CD4-positive, alpha-beta T cell treated with Interleukin-2 at 100 ng/mL for 4 hours (primary cell): ENCODE data around the gene MYBBP1A.
"Not testable (repeated sequence)": the region's sequence is repeated elsewhere in the genome, so short reads cannot be mapped to it uniquely, and the experiment has no call there.

Experiments
- DNase-seq: peaks from one replicate; pipeline ENCODE4 v3.0.0-alpha.2; 2020; ENCODE audit warnings: low spot score

The MYBBP1A gene, protein sequence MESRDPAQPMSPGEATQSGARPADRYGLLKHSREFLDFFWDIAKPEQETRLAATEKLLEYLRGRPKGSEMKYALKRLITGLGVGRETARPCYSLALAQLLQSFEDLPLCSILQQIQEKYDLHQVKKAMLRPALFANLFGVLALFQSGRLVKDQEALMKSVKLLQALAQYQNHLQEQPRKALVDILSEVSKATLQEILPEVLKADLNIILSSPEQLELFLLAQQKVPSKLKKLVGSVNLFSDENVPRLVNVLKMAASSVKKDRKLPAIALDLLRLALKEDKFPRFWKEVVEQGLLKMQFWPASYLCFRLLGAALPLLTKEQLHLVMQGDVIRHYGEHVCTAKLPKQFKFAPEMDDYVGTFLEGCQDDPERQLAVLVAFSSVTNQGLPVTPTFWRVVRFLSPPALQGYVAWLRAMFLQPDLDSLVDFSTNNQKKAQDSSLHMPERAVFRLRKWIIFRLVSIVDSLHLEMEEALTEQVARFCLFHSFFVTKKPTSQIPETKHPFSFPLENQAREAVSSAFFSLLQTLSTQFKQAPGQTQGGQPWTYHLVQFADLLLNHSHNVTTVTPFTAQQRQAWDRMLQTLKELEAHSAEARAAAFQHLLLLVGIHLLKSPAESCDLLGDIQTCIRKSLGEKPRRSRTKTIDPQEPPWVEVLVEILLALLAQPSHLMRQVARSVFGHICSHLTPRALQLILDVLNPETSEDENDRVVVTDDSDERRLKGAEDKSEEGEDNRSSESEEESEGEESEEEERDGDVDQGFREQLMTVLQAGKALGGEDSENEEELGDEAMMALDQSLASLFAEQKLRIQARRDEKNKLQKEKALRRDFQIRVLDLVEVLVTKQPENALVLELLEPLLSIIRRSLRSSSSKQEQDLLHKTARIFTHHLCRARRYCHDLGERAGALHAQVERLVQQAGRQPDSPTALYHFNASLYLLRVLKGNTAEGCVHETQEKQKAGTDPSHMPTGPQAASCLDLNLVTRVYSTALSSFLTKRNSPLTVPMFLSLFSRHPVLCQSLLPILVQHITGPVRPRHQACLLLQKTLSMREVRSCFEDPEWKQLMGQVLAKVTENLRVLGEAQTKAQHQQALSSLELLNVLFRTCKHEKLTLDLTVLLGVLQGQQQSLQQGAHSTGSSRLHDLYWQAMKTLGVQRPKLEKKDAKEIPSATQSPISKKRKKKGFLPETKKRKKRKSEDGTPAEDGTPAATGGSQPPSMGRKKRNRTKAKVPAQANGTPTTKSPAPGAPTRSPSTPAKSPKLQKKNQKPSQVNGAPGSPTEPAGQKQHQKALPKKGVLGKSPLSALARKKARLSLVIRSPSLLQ (N-terminal part only)

DNA sequence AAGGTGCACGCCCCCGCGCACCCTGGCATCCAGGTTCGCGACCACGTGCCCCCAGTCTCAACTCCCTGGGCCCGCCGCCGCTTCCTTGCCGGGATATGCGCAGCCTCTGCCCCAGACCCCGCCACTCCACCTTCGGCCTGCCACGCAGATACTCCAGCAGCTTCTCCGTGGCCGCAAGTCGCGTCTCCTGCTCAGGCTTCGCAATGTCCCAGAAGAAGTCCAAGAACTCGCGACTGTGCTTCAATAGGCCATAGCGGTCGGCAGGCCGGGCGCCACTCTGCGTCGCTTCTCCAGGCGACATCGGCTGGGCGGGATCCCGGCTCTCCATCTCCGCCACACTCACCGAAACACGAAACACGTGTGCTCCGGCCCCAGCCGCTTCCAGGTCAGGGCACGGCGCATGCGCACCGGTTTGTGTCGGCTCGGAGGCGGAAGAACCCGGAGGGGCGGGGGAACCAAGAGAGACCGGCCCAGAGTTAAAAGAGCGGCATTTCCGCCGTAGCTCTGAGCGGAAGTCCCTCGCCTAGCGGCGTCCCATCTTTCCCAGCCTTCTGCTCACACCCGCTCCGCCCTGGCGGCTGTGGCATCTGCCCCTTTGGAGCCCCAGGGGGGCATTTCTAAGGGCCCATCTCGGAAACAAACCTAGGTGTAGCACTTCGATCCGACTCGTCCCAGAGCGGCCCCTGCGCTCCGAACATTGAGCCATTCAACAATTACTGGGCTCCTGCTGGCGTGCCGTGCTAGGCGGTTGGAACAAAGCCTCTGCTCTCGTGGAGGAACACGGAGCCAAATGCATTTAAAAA, at the start of gene MYBBP1A:
MYBBP1A (minus strand) TSS at position 388 of the 803 bp plus-strand sequence; CDS start at position 328, 60 bp downstream.
- DNase-seq, result peak; percentile 97

DNA sequence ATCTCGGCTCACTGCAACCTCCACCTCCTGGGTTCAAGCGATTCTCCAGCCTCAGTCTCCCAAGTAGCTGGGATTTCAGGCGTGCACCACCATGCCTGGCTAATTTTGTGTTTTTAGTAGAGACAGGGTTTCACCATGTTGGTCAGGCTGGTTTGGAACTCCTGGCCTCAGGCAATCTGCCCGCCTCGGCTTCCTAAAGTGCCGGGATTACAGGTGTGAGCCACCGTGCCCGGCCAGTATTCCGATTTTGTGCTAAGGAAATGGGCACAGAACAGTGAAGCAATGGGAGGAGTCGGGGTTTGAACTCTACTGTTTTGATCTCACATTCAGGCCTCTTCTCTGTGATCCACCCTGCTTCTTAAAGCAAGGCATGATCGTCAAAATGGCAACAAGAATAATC, 49.6 kb upstream of the MYBBP1A start:
- not testable (repeated sequence) for DNase-seq

DNA sequence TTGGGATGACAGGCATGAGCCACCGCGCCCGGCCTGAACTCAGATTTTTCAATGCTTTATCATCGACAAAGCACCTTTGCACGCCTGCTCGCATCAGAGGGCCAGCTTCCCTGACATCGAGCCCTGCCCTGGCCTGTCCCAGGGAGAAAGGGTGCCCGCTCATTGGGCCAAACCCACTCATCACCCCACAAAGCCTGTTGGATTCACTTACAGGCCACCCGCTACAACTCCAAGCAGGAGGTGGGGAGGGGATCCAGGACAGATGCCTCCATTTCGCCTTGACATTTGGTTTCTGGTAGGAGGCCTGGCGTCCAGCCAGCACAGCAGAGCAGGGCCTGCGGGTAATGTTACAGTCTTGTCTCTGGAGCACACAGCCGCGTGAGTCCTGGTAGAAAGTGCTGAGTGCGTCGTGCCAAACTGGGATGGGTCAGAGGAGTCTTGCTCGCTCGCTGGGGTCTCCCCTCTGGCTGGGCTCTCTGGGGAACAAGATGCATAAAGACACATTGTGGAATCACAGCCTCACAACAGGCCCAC, 49.0 kb upstream of the MYBBP1A start:
- DNase-seq, result no peak

DNA sequence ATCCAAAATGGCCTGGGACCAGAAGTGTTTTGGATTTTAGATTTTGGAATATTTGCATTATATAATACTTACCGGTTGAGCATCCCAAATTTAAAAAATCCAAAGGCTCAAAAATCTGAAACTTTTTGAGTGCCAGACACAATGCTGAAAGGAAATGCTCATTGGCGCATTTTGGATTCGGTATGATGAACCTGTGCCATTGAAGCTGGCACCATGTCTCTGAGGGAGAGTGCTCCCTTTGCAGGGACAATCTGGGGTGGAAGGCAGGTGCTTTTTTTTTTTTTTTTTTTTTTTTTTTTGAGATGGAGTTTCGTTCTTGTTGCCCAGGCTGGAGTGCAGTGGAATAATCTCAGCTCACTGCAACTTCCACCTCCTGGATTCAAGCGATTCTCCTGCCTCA, 46.9 kb upstream of the MYBBP1A start:
- DNase-seq, result no peak

DNA sequence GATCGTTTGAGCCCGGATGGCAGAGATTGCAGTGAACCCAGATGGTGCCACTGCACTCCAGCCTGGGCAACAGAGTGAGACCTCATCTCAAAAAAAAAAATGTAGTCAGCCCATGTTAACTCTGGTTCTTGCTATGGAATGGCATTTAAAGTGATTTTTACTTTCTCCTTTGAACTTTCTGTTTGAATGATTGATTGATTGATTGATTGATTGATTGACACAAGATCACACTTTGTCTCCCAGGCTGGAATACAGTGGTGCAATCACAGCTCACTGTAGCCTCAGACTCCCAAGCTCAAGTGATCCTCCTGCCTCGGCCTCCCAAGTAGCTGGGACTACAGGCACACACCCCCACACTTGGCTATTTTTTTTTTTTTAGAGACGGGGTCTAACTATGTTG, 46.1 kb upstream of the MYBBP1A start:
- DNase-seq, result no peak

DNA sequence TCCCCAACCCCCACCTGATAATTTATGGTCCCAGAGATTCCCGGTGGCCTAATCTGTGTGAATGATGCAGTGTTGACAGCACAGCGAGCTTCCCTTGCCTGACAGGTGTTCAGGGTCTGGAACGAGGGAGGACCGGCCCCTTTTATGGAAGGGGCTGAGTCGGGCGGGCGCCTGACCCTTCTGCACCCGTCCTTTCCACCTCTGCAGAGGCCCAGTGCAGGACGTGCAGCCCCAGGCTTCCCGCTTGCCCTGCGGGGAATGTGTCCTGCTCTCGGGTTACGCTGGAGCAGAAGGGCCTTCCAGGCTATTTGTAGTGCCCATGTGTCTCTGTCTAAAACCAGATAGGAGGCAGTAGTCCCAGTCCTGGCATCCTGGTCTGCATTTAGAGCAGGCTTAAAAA, 45.4 kb upstream of the MYBBP1A start:
- no peak for DNase-seq

DNA sequence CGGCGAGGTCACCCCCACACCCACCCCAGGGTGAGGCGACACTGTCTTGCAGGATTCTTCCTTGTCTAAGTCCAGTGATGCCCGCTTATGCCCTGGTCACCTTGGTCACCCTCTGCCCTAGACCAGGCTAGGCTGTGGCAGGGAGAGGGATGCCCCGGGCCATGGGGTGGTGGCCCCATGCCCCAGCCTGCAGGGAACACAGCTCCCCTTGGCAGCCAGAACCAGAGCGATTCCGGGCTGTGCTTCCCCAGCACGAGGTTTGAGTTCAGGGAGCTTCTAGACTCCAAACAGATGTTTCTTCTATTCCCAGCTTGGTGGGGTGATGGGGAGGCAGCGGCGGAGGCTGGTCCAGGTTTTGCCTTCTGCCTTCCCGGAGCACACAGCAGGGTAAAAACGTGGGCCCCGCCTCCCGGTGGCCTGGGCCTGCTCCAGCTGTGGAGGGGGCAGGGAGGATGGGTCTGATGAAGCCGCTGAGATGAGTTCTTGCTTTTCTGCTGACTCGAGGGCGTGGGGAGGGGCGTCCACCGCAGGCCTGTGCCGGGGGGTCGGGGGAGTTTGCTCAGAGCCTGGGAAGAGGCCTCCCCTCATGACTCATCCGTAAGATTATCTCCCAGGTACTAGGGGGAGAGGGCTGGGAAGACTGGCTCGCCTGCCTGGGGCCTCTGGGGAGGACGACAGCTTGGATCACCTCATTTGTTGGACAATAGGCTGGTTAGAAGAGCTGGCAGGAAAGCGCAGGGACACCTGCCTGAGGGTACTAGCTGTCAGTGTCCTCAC, 44.5 kb upstream of the MYBBP1A start:
- DNase-seq, result no peak

DNA sequence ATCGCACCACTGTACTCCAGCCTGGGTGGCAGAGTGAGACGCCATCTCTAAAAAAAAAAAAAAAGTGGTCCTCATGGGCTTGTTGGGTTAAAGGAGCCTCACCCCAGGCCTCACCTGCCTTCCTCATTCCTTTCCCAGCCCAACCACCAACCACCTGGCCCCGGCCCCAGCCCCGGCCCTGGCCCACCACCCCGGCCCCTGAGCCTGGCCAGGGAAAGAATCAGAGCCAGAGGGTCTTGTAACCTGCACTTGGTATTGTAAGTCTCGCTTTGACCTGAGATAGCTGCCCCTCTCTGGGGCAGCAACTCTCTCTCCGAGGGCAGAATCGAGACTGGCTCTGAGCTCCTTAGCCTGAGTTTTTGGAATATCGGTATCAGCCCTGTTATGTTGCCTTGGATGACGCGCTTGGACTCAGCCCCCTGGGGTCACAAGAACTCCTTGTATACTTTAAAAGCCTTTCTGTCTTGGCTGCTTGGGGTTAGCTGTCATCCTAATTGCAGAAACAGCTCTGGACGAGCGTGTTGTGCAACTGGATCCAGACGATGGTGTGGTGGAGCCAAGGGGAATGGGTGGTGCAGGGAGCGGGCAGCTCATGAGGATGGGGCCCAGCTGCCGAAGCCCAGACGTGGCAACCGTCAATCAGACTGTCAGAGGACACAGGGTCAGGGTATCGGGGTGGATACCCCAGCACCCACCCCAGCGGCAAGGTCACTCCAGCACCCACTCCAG, 43.8 kb upstream of the MYBBP1A start:
- no peak for DNase-seq

DNA sequence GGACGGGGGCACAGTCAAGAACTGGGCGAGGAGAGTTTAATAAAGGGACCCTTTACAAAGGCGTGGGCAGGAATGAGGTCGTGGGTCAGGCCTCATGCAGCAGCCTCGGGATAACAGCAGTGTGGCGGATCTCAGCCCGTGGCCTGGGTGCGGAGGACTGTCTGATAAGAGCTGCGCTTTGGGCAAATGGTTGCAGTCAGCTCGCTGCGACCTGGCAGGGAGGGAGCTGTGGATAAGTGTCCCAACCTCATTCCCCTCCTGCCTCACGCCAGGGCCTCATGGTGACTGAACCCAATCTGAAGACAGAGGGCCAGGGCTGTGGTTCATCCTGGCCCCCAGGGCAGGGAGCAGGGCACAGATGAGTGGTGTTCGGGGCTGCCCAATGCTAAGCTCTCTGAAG, 42.8 kb upstream of the MYBBP1A start:
- DNase-seq, result no peak

DNA sequence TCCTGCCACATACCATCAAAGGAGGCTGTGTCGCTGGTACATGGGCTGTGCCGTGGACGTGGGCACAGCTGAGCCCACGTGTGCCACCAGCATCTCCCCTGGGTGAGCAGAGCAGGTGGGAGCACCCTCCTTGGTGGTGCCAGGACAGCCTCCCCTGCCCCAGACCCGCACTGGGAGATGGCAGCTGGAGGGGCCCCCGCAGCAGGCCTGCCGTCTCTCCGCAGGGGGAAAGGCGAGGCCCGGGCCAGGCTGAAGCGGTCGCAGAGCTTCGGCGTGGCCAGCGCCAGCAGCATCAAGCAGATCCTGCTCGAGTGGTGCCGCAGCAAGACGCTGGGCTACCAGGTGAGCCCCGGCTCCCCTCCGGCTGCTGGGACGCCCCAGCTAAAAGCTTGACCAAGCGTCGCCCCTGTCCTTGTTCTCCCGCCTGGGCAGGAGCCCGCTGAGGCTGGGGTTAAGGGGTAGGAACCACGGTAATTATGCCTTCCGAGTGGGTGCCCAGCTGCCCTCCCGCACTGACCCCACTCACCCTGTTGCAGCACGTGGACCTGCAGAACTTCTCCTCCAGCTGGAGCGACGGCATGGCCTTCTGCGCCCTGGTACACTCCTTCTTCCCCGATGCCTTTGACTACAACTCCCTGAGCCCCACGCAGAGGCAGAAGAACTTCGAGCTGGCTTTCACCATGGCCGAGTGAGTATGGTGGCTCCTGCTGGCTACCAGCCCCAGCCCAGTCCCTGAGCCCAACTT, 41.6 kb upstream of the MYBBP1A start:
- no peak for DNase-seq

DNA sequence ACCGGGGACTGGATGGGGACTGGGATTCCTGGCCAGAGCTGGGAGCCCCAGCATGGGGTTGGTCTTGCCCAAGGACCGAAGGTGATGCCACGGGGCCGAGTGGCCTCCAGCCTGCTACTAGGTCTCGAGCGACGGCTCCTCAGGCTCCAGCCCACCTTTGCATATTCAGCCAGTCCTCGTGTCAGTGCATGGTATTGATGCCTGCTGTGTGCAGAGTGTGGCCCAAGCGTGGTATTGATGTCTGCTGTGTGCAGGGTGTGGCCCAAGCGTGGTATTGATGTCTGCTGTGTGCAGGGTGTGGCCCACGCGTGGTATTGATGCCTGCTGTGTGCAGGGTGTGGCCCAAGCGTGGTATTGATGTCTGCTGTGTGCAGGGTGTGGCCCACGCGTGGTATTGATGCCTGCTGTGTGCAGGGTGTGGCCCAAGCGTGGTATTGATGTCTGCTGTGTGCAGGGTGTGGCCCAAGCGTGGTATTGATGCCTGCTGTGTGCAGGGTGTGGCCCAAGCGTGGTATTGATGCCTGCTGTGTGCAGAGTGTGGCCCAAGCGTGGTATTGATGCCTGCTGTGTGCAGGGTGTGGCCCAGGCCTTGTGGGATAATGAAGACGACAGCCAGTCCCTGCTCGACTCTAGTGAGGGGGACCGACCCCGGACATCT, 40.6 kb upstream of the MYBBP1A start:
- DNase-seq, result not testable (repeated sequence)

DNA sequence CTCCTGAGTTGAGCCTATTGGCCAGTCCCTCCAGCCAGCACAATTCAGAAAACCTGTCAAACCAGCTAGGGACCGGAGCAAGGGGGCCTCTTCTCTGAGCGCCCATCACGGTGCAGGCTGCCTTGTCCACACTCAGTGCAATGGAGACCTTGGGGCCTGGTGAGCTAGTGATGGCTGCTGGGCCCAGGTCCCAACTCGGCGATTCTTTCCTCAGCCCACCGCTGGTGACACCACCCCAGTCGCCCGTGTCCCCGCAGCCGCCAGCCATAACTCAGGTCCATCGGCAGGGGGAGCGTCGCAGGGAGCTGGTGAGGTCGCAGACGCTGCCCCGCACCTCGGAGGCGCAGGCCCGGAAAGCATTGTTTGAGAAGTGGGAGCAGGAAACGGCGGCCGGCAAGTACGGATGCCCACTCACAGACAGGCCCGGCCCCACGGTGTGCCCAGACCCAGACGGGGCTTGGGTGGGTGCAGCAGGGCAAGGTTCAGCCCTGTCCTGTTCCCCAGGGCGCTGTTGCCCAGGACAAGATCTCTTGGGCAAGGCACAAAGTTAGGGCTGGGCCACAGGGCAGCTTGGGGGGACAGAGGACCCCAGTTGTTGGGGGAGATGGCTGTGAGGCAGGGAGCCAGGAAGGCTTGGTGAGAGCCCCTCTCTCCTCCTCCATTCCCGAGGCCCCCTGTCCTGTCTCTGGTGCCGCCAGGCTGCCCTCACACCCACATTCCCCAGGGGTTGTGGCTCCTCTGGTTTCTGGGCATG, 39.9 kb upstream of the MYBBP1A start:
- DNase-seq, result peak; percentile 6

DNA sequence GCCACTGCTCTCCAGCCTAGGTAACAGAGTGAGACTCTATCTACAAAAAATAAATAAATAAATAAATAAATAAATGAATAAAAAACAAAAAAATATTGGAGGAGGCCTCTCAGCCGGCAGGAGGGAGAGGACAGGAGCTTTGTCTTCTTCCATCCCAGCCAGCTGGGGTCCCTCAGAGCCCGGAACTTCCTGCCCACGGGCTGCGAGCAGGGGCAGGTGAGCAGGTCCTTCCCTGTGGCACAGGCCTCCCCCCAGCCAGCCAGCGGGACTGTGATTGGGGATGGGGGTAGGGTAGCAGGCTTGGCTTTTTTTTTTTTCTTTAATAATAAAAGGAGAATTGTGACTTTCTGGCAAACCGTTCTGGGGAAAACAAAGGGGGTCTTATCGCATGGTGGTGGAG, 39.2 kb upstream of the MYBBP1A start:
- no peak for DNase-seq

DNA sequence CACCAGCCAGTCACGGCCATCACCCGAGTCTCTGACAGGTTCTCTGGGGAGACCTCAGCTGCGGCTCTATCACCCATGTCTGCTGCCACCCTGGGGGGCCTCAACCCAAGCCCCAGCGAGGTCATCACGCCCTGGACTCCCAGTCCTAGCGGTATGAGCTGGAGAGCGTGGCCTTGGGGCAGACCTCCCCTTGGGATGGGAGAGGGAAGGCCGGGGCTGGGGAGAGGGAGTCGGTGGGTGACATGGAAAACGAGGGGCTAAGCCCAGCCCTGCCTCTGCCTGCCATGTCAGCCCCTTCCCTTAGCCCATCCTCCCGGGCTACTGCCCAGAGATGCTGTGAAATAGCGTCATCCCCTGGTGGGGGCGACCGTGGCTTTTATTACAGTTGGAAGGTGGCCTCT, 37.8 kb upstream of the MYBBP1A start:
- DNase-seq, result no peak

DNA sequence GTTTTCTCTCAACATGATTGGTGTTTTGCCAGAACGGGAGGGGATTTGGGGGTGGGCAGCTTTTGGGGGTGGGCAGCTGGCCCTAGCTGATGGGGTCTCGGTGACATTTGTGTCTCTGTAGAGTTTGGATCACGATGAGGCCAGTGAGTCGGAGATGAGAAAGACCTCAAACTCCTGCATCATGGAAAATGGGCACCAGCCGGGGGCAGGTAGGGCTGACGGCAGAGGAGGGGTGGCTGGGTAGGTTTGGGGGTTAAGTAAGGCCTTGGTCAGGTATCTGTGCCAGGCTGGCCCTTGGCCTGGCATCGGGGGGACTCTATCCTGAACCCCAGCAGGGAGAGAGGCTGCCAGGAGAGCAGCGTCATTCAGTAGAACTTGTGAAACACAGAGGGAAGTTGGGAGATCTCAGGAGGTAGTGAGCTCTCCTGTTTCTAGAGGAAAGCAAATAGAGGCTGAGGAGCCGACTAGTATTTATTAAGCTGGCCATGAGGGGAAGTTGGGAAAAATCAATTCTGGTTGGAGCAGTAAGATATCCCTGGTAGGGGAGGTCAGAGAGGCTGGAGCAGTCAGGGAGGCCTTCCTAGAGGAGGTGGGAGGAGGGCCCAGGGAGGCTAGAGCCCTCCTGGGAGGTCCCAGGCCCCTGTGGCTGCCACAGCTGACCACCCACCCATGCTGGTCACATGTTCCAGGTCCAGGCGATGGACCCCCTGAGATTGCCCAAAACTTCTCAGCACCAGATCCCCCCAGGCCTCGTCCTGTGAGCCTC, 37.2 kb upstream of the MYBBP1A start:
- no peak for DNase-seq

DNA sequence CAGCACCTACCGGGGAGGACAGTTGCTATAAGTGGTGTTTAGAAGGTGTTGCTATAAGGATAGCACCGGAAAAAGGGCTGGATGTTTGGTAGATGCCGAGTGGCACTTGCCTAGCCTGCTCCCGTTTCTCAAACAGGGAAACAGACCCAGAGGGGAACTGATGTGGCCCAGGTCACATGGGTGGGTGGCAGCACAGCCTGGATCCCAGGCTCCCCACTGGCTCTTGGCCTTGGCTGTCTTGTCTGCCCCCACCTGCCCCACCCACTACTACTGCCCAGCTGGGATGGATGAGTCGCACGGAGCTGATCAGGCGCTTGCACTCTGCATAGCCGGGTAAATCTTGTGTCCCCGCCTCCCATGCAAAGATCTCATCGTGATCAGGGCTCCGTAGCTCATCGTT, 36.3 kb upstream of the MYBBP1A start:
- no peak for DNase-seq

DNA sequence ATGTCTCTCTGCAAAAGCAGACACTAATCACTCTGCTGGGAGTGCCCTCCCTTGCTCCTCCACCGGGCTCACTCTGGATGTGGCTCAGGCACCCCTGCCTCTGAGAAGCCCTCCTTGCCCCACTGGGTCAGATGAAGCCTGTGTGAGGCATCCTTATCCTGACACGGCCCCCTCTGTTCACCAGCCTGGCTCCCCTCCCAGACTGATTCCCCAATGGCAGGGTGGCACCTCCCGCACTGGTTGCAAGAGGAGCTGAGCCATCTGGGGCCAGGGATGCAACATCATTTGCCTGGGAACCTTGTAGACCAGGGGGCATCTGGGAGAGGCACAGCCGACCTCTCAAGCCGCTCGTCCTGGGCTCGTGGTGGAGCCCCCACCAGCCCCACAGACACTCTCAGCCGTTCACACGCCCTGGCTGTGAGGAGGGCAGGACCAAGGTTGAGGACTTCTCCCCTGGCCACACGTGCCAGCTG, 35.8 kb upstream of the MYBBP1A start:
- DNase-seq, result no peak
